ENCODE measurements around the gene PTPRJ. TPM values are rescaled to one million over a fixed set of nuclear protein-coding genes. Genes with fewer than 3 reads are reported as not detected.

Gene PTPRJ
- total RNA-seq, 1 experiment from 2014 or later = 43.7 TPM

DNA sequence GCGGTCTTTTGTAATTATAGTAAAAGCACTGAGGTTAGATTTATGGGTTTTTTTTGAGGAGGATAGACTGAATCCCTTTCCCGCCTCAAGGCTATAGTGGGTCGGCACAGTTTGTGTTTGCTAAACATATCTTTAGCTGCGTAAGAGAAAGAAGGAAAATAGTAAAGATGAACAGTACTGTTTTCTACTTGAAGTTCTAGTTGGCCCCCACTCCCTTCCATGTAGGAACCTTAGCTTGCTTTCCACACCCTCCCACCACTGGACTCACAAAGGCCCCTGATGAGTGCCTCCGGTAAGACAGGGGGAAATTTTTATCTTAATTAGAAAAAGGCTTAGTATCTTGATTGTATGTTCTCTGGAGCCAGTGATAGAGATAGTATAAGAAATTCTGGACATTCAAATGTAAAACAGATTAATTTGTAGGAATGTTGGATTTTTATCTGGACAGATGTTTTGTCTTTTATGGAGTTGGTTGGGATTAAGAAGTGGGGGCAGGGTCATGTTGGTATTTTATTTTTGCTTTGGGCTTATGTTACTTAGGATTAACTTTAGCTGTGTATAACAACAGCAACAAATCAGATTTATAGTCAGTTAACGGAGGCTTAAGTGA lies 49.4 kb downstream of the PTPRJ start:
- DNase-seq = no peak
- POLR2A ChIA-PET (ENCODE audit: unreplicated experiment) = no interaction called here
- intact Hi-C loops (cut with micrococcal nuclease; ENCODE audit: unreplicated experiment) = no loop called here
- Histone ChIP-seq H3K4me1 (replicated peaks; ENCODE audit: insufficient read depth) (peaks cover 37% of the 10 kb centered on the region), H3K79me2 (ENCODE audit: low read depth) (peaks cover 87% of the 10 kb centered on the region), H2AFZ (no peak overlapping the region), H3K36me3 (ENCODE audit: low read depth) (peaks cover 19% of the 10 kb centered on the region), H3K9me2 (ENCODE audit: insufficient read depth) (no peaks in the 10 kb centered on the region), H3K27me3 (ENCODE audit: insufficient read depth, low read depth) (no peaks in the 10 kb centered on the region), H3K9me3 (ENCODE audit: insufficient read depth, low read depth) (no peaks in the 10 kb centered on the region), H3K27ac (peak overlapping the region; percentile 28; the same call in 1 of the 2 replicates), H3K4me2 (no peak overlapping the region), H4K20me1 (ENCODE audit: insufficient read depth) (no peaks in the 10 kb centered on the region), H3F3A (ENCODE audit: insufficient read depth, low read depth) (peaks cover 24% of the 10 kb centered on the region; the same call in 1 of the 2 replicates), H3K4me3 (no peak overlapping the region)
- CTCF ChIA-PET = interaction anchor here (0.6 kb wide), 1 partner anchor 39 kb away, joined by 5 read pairs; no protein-coding TSS in a partner anchor
- no peak for TF ChIP-seq EZH2 (IDR thresholded peaks at IDR 0.05; ENCODE audit: low read depth)
- TF ChIP-seq, protein P1, sequence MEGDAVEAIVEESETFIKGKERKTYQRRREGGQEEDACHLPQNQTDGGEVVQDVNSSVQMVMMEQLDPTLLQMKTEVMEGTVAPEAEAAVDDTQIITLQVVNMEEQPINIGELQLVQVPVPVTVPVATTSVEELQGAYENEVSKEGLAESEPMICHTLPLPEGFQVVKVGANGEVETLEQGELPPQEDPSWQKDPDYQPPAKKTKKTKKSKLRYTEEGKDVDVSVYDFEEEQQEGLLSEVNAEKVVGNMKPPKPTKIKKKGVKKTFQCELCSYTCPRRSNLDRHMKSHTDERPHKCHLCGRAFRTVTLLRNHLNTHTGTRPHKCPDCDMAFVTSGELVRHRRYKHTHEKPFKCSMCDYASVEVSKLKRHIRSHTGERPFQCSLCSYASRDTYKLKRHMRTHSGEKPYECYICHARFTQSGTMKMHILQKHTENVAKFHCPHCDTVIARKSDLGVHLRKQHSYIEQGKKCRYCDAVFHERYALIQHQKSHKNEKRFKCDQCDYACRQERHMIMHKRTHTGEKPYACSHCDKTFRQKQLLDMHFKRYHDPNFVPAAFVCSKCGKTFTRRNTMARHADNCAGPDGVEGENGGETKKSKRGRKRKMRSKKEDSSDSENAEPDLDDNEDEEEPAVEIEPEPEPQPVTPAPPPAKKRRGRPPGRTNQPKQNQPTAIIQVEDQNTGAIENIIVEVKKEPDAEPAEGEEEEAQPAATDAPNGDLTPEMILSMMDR (conservative IDR thresholded peaks at IDR 0.05) = no peak
- no TSS peak for BruUV-seq (replicated peaks)

DNA sequence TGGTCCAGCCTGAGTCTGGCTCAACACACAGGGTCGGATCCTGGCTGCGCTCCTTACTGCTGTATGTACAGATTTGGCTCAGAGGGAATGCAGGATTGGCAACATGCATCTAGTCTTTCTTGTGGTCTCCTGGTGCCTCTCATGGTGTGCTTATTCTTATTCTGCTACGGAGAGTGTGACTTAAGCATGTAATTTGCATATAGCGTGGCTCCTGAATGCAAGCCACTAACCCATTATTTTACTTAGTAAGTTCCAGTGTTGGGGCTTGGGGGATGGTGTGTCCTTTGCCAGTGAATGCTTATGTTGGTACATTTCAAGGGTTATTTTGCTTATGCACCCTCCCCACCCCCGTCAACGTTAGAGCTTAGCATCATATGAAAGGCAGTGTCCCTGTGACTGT lies 51.2 kb downstream of the PTPRJ start:
- BruUV-seq (replicated peaks) = no TSS peak
- Histone ChIP-seq H3K9me3 (ENCODE audit: insufficient read depth, low read depth) (no peaks in the 10 kb centered on the region), H3K27me3 (ENCODE audit: insufficient read depth, low read depth) (no peaks in the 10 kb centered on the region), H3K9me2 (ENCODE audit: insufficient read depth) (no peaks in the 10 kb centered on the region), H3K36me3 (ENCODE audit: low read depth) (peaks cover 19% of the 10 kb centered on the region), H3K79me2 (ENCODE audit: low read depth) (peaks cover 78% of the 10 kb centered on the region), H3K4me3 (no peak overlapping the region), H3K4me2 (no peak overlapping the region), H2AFZ (no peak overlapping the region), H4K20me1 (ENCODE audit: insufficient read depth) (no peaks in the 10 kb centered on the region), H3K27ac (no peak overlapping the region), H3F3A (ENCODE audit: insufficient read depth, low read depth) (peaks cover 33% of the 10 kb centered on the region; the same call in 1 of the 2 replicates), H3K4me1 (replicated peaks; ENCODE audit: insufficient read depth) (peaks cover 37% of the 10 kb centered on the region)
- ChIA-PET CTCF (interaction anchor here (0.5 kb wide), 1 partner anchor 18 kb away, joined by 4 read pairs; no protein-coding TSS in a partner anchor), POLR2A (ENCODE audit: unreplicated experiment) (no interaction called here)
- intact Hi-C loops (cut with micrococcal nuclease; ENCODE audit: unreplicated experiment) = no loop called here
- no peak for DNase-seq
- TF ChIP-seq EZH2 (IDR thresholded peaks at IDR 0.05; ENCODE audit: low read depth) = no peak
- TF ChIP-seq, protein P1 (conservative IDR thresholded peaks at IDR 0.05) = no peak

DNA sequence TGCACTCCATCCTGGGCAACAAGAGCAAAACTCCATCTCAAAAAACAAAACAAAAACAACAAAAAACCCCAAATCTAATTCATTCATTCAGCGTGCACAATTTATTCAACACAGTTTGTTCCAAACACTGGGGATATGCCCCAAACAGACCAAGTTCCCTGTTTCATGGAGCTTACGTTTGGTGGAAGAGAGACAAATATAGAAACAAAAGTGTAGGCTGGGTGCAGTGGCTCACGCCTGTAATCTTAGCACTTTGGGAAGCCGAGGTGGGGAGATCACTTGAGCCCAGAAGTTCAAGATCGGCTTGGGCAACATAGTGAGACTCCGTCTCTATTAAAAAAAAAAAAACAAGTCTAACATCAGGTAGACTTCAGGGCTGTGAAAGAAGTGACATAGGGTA lies 52.4 kb downstream of the PTPRJ start:
- no peaks in the 10 kb centered on the region for H4K20me1 ChIP-seq (ENCODE audit: insufficient read depth)
- H3K9me2 ChIP-seq (ENCODE audit: insufficient read depth) = no peaks in the 10 kb centered on the region
- ChIA-PET CTCF (interaction anchor here (0.7 kb wide), 1 partner anchor 50 kb away, joined by 3 read pairs; no protein-coding TSS in a partner anchor), POLR2A (ENCODE audit: unreplicated experiment) (no interaction called here)
- DNase-seq = no peak
- H3K4me1 ChIP-seq (replicated peaks; ENCODE audit: insufficient read depth) = peaks cover 37% of the 10 kb centered on the region
- peaks cover 33% of the 10 kb centered on the region for H3F3A ChIP-seq (ENCODE audit: insufficient read depth, low read depth)
- H2AFZ ChIP-seq = no peak overlapping the region
- TF ChIP-seq, protein P1 (conservative IDR thresholded peaks at IDR 0.05) = no peak
- no peak for TF ChIP-seq EZH2 (IDR thresholded peaks at IDR 0.05; ENCODE audit: low read depth)
- H3K79me2 ChIP-seq (ENCODE audit: low read depth) = peaks cover 75% of the 10 kb centered on the region
- no peaks in the 10 kb centered on the region for H3K9me3 ChIP-seq (ENCODE audit: insufficient read depth, low read depth)
- H3K4me2 ChIP-seq = no peak overlapping the region
- H3K27ac ChIP-seq = no peak overlapping the region
- no peak overlapping the region for H3K4me3 ChIP-seq
- peaks cover 19% of the 10 kb centered on the region for H3K36me3 ChIP-seq (ENCODE audit: low read depth)
- intact Hi-C loops (cut with micrococcal nuclease; ENCODE audit: unreplicated experiment) = no loop called here
- H3K27me3 ChIP-seq (ENCODE audit: insufficient read depth, low read depth) = no peaks in the 10 kb centered on the region
- no TSS peak for BruUV-seq (replicated peaks)

Data from PC-9 (cell line).